H1 (cell line): ENCODE results near the gene ZNF532. TPM values are rescaled to one million over a fixed set of nuclear protein-coding genes. Genes with fewer than 3 reads are reported as not detected.

Experiments used
- CTCF ChIA-PET: fragments of 300-600 bp; sonication (Branson Sonifier 250); formaldehyde crosslinking; loops from one replicate; lab custom pipeline; 2021; ENCODE audit not compliant: partially characterized antibody; lab: Charles Lee
- POLR2A ChIA-PET: fragments of 300-600 bp; sonication (Branson Sonifier 250); formaldehyde crosslinking; loops from one replicate; lab custom pipeline; 2021; ENCODE audit warnings: inconsistent platforms; ENCODE audit not compliant: partially characterized antibody; lab: Charles Lee
- DNase-seq, 2 experiments: peaks; one replicate each; pipeline versions ENCODE4 v3.0.0 to v3.0.0-alpha.2; 2010 to 2022; ENCODE audit warnings: low spot score in 2 of 2, low read depth in 1 of 2, mixed read lengths in 1 of 2
- FAIRE-seq: peaks from 2 replicates; lab custom pipeline; 2011; peaks lifted over from hg19 to GRCh38; lab: Jason Lieb, UNC
- H2AFZ ChIP-seq: 2 replicates; pipeline ENCODE4 v1.8.1; 2012; ENCODE audit warnings: low read length, inconsistent platforms
- H2AK5ac ChIP-seq: 2 replicates; pipeline ENCODE4 v1.6.1; 2013; ENCODE audit warnings: low read depth, low read length
- H2BK120ac ChIP-seq: replicated peaks from 2 replicates; pipeline ENCODE3; 2013; ENCODE audit warnings: low read depth, low read length, inconsistent platforms
- H2BK12ac ChIP-seq: 2 replicates; pipeline ENCODE4 v1.6.1; 2013; ENCODE audit warnings: low read depth, low read length
- H2BK15ac ChIP-seq: 2 replicates; pipeline ENCODE4 v1.6.1; 2013; ENCODE audit warnings: low read length
- H2BK20ac ChIP-seq: 2 replicates; pipeline ENCODE4 v1.6.1; 2013; ENCODE audit warnings: low read length
- H2BK5ac ChIP-seq: 2 replicates; pipeline ENCODE4 v1.6.1; 2013; ENCODE audit warnings: low read depth, low read length
- H3K14ac ChIP-seq: 2 replicates; pipeline ENCODE4 v1.6.1; 2013; ENCODE audit warnings: inconsistent platforms; ENCODE audit not compliant: insufficient read length
- H3K18ac ChIP-seq: 2 replicates; pipeline ENCODE4 v1.6.1; 2013; ENCODE audit warnings: low read length; ENCODE audit errors: extremely low read depth
- H3K23ac ChIP-seq: 2 replicates; pipeline ENCODE4 v1.6.1; 2013; ENCODE audit warnings: inconsistent platforms; ENCODE audit not compliant: insufficient read length
- H3K23me2 ChIP-seq: 2 replicates; pipeline ENCODE4 v1.6.1; 2013; ENCODE audit warnings: low read depth, low read length
- H3K27ac ChIP-seq: 2 replicates; pipeline ENCODE4 v1.6.1; 2011; ENCODE audit warnings: low read depth, low read length, inconsistent platforms
- H3K27me3 ChIP-seq, 4 experiments: replicated peaks in 1 of 4; 1 replicate in 1 of 4; 2 replicates in 3 of 4; pipeline versions ENCODE4 v1.6.1 to v1.8.1; 2011 to 2013; ENCODE audit warnings: low read length in 3 of 4, mild to moderate bottlenecking in 3 of 4, inconsistent platforms in 2 of 4, mixed read lengths in 2 of 4, moderate library complexity in 1 of 4; ENCODE audit not compliant: control insufficient read depth in 3 of 4, insufficient read depth in 3 of 4; ENCODE audit errors: extremely low read depth in 1 of 4
- H3K36me3 ChIP-seq, 4 experiments: 2 replicates each; pipeline versions ENCODE4 v1.6.1 to v1.8.1; 2011 to 2013; ENCODE audit warnings: mild to moderate bottlenecking in 4 of 4, low read length in 3 of 4, moderate library complexity in 2 of 4, control low read depth in 1 of 4, inconsistent platforms in 1 of 4; ENCODE audit not compliant: insufficient read depth in 4 of 4, control insufficient read depth in 2 of 4
- H3K4ac ChIP-seq: replicated peaks from 2 replicates; pipeline ENCODE3; 2013; ENCODE audit warnings: low read length, low read depth, mixed read lengths, inconsistent platforms; ENCODE audit not compliant: insufficient read length
- H3K4me1 ChIP-seq, 4 experiments: replicated peaks in 1 of 4; 1 replicate in 1 of 4; 2 replicates in 3 of 4; pipeline versions ENCODE4 v1.6.1 to v1.8.1; 2011 to 2013; ENCODE audit warnings: low read length in 3 of 4, inconsistent platforms in 2 of 4, mixed read lengths in 1 of 4; ENCODE audit not compliant: insufficient read depth in 4 of 4, control insufficient read depth in 3 of 4
- H3K4me2 ChIP-seq, 2 experiments: 2 replicates each; pipeline versions ENCODE4 v1.6.1 to v1.8.1; 2011 to 2013; ENCODE audit warnings: low read depth in 2 of 2, low read length in 2 of 2, control low read depth in 1 of 2, inconsistent platforms in 1 of 2, mild to moderate bottlenecking in 1 of 2; ENCODE audit not compliant: insufficient read depth in 1 of 2
- H3K4me3 ChIP-seq, 4 experiments: fragments of 200-600, 300-600 bp in 1 of 4; sonication (generic), shearing (Covaris generic), sonication (Bioruptor Twin) in 1 of 4; 2 replicates each; pipeline versions ENCODE4 v1.5.1 to v1.8.1; 2011 to 2016; ENCODE audit warnings: low read length in 4 of 4, low read depth in 3 of 4, control low read depth in 2 of 4, inconsistent platforms in 2 of 4, mild to moderate bottlenecking in 2 of 4, mixed read lengths in 1 of 4, moderate library complexity in 1 of 4; ENCODE audit not compliant: insufficient read depth in 2 of 4; ENCODE audit errors: extremely low read depth in 1 of 4
- H3K56ac ChIP-seq: replicated peaks from 2 replicates; pipeline ENCODE3; 2013; ENCODE audit warnings: low read depth, mild to moderate bottlenecking, mixed read lengths, low read length, inconsistent platforms; ENCODE audit not compliant: insufficient read length
- H3K79me1 ChIP-seq: 2 replicates; pipeline ENCODE4 v1.6.1; 2013; ENCODE audit warnings: low read depth, low read length, control low read depth
- H3K79me2 ChIP-seq, 2 experiments: 2 replicates each; pipeline versions ENCODE4 v1.6.1 to v1.8.1; 2012 to 2013; ENCODE audit warnings: low read length in 2 of 2, mild to moderate bottlenecking in 2 of 2, inconsistent platforms in 1 of 2; ENCODE audit not compliant: insufficient read depth in 2 of 2, control insufficient read depth in 1 of 2
- H3K9ac ChIP-seq, 4 experiments: replicated peaks in 1 of 4; 1 replicate in 1 of 4; 2 replicates in 3 of 4; pipeline versions ENCODE4 v1.6.1 to v1.8.1; 2011 to 2013; ENCODE audit warnings: low read depth in 3 of 4, low read length in 3 of 4, control low read depth in 2 of 4, mild to moderate bottlenecking in 2 of 4, moderate library complexity in 2 of 4, inconsistent platforms in 1 of 4; ENCODE audit errors: extremely low read depth in 1 of 4
- H3K9me3 ChIP-seq, 2 experiments: 2 replicates each; pipeline versions ENCODE4 v1.6.1 to v1.8.1; 2012 to 2013; ENCODE audit warnings: mild to moderate bottlenecking in 2 of 2, moderate library complexity in 2 of 2, control low read depth in 1 of 2, inconsistent platforms in 1 of 2, low read depth in 1 of 2, low read length in 1 of 2, mixed read lengths in 1 of 2; ENCODE audit not compliant: insufficient read depth in 2 of 2
- H4K20me1 ChIP-seq, 2 experiments: replicated peaks in 1 of 2; 2 replicates each; pipeline versions ENCODE3 to v1.8.1; 2011 to 2013; ENCODE audit warnings: inconsistent platforms in 2 of 2, low read length in 2 of 2, mild to moderate bottlenecking in 1 of 2; ENCODE audit not compliant: insufficient read depth in 2 of 2, control insufficient read depth in 1 of 2
- H4K5ac ChIP-seq: 2 replicates; pipeline ENCODE4 v1.6.1; 2013; ENCODE audit warnings: low read length, low read depth, mixed read lengths, inconsistent platforms; ENCODE audit not compliant: insufficient read length
- H4K8ac ChIP-seq: 2 replicates; pipeline ENCODE4 v1.8.0; 2013; ENCODE audit warnings: mild to moderate bottlenecking, moderate library complexity, low read length, inconsistent platforms; ENCODE audit not compliant: insufficient read depth; ENCODE audit errors: extremely low read depth
- H4K91ac ChIP-seq: replicated peaks from 2 replicates; pipeline ENCODE3; 2013; ENCODE audit warnings: low read length, mixed read lengths, inconsistent platforms; ENCODE audit not compliant: insufficient read length
- CHD1 ChIP-seq: IDR thresholded peaks from 2 replicates; pipeline ENCODE4 v1.6.1; 2012; ENCODE audit warnings: low read depth, low read length, improper control_type of control experiment
- CREB1 ChIP-seq: IDR thresholded peaks from 2 replicates; pipeline ENCODE4 v1.6.1; 2012; ENCODE audit warnings: inconsistent platforms
- EGR1 ChIP-seq: IDR thresholded peaks from 2 replicates; pipeline ENCODE4 v1.6.1; 2011; ENCODE audit warnings: low read depth, low read length, borderline replicate concordance
- EZH2 ChIP-seq: fragments of 200-600 bp; sonication (generic); IDR thresholded peaks from 2 replicates; pipeline ENCODE4 v1.7.1; 2012; ENCODE audit warnings: low read depth, mild to moderate bottlenecking, moderate library complexity, low read length, inconsistent platforms; ENCODE audit not compliant: severe bottlenecking
- FOSL1 ChIP-seq: IDR thresholded peaks from 2 replicates; pipeline ENCODE4 v1.6.1; 2011; ENCODE audit warnings: mild to moderate bottlenecking, low read depth, low read length, moderate library complexity; ENCODE audit not compliant: insufficient read depth
- GABPA ChIP-seq: IDR thresholded peaks from 2 replicates; pipeline ENCODE4 v1.6.1; 2011; ENCODE audit warnings: mild to moderate bottlenecking, low read length, moderate library complexity, borderline replicate concordance; ENCODE audit not compliant: insufficient read depth
- MAFK ChIP-seq: IDR thresholded peaks from 2 replicates; pipeline ENCODE4 v1.6.1; 2012; ENCODE audit warnings: low read depth, mild to moderate bottlenecking, improper control_type of control experiment, low read length
- NRF1 ChIP-seq: IDR thresholded peaks from 2 replicates; pipeline ENCODE4 v1.6.1; 2011; ENCODE audit warnings: mild to moderate bottlenecking, low read depth, low read length, improper control_type of control experiment
- RFX5 ChIP-seq: IDR thresholded peaks from 2 replicates; pipeline ENCODE4 v1.6.1; 2011; ENCODE audit warnings: low read depth, low read length, improper control_type of control experiment, borderline replicate concordance
- RNF2 ChIP-seq: fragments of 200-900, 300-1000 bp; sonication (generic); IDR thresholded peaks from 2 replicates; pipeline ENCODE4 v1.7.1; 2016; ENCODE audit warnings: borderline replicate concordance, low read depth, mild to moderate bottlenecking, antibody characterized with exemption, low read length; ENCODE audit not compliant: poor library complexity, severe bottlenecking; ENCODE audit errors: missing control alignments
- SAP30 ChIP-seq: fragments of 300-600 bp; sonication (generic); IDR thresholded peaks from 2 replicates; pipeline ENCODE4 v1.7.1; 2012; ENCODE audit warnings: low read length, moderate library complexity, mild to moderate bottlenecking, inconsistent platforms; ENCODE audit not compliant: insufficient read depth, insufficient replicate concordance
- SRF ChIP-seq: IDR thresholded peaks from 2 replicates; pipeline ENCODE4 v1.6.1; 2011; ENCODE audit warnings: mild to moderate bottlenecking, low read depth, low read length, moderate library complexity
- SUZ12 ChIP-seq: fragments of 200-600 bp; sonication (generic); IDR thresholded peaks from 2 replicates; pipeline ENCODE4 v1.6.1; 2012; ENCODE audit warnings: mild to moderate bottlenecking, inconsistent platforms, low read length, moderate library complexity, mixed read lengths
- YY1 ChIP-seq: IDR thresholded peaks from 2 replicates; pipeline ENCODE4 v1.6.1; 2011; ENCODE audit warnings: low read depth, mild to moderate bottlenecking, low read length
- WGBS, 2 experiments: shearing (Covaris generic) in 1 of 2; methylation state at CpG; one replicate each; pipeline versions ENCODE4 v1.1.6 to v1.1.7; 2013 to 2015; ENCODE audit warnings: low lambda C conversion rate in 2 of 2, mixed read lengths in 2 of 2, inconsistent platforms in 1 of 2, low coverage in 1 of 2, missing lambda C conversion rate in 1 of 2; ENCODE audit not compliant: insufficient replicate concordance in 2 of 2, insufficient coverage in 1 of 2, insufficient read length in 1 of 2; ENCODE audit errors: extremely low coverage in 1 of 2, missing lambda C conversion rate in 1 of 2; 5-methylcytosine and 5-hydroxymethylcytosine counted together
- polyA plus RNA-seq, 7 experiments: library from polyadenylated mRNA; depleted of rRNA in 3 of 7; stranded (reverse) in 5 of 7; unstranded in 2 of 7; fragments of >200 nt in 5 of 7; fragments of 200-250 nt in 2 of 7; gene quantifications; 1 replicate in 5 of 7; 2 replicates in 1 of 7; 4 replicates in 1 of 7; pipeline versions ENCODE4 v1.2.1 to v1.2.3, GENCODE V29; 2011 to 2013; ENCODE audit warnings: missing spikeins in 2 of 7, mixed read lengths in 2 of 7
- total RNA-seq: library from RNA; stranded (reverse); fragmentation: NEBNext Ultra II Directional; extraction: Animal tissue kit (Norgen Biotek cat#: 25700); gene quantifications from 2 replicates; pipeline ENCODE4 v1.2.1, GENCODE V29; 2021

The ZNF532 gene
- total and polyA plus RNA-seq, 2 of the 8 experiments (the other 6 are each of a cell fraction or from before 2014, with no cell fraction given) = 143 to 240 TPM

DNA sequence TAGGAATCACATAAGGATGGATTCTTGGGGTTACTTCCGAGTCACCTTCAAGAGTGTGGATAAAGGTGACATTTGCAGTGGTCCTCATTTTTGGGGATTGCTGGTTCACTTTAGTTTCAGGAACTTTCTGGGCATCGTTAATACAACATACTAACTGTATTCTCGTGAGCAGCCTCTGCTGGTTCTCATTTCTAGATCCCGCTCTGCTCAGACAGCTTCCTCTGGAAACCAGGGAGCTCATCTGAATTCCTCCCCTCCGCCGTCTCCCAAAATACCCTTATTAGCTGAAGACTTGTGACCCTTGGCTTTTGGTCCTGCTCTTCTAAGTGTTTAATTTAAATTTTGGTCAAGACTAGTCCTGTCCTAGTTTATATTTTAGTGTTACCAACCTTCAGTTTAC, 64.5 kb downstream of the ZNF532 start:
- Histone ChIP-seq H2BK5ac (no peak overlapping the region), H4K20me1 (peaks cover 12 to 20% of the 10 kb centered on the region in 2 experiments), H3K27me3 (no peaks in the 10 kb centered on the region), H3K4me2 (no peak overlapping the region), H2AFZ (no peak overlapping the region), H4K5ac (no peak overlapping the region), H3K14ac (no peak overlapping the region), H3K4me1 (peaks cover 10 to 21% (median 15%) of the 10 kb centered on the region in 4 experiments), H3K27ac (no peak overlapping the region), H3K9me3 (no peaks in the 10 kb centered on the region), H3K4me3 (no peak overlapping the region), H4K91ac (no peak overlapping the region), H3K9ac (no peak overlapping the region), H3K23me2 (no peaks in the 10 kb centered on the region), H3K18ac (no peak overlapping the region), H3K79me1 (peaks cover 10% of the 10 kb centered on the region), H3K36me3 (peaks cover under 1 to 26% (median 8%) of the 10 kb centered on the region in 4 experiments; a peak in 7 of 8 replicates), H2BK120ac (no peak overlapping the region), H2BK20ac (no peak overlapping the region), H2AK5ac (no peak overlapping the region), H2BK12ac (no peak overlapping the region), H3K79me2 (peaks cover 21 to 100% of the 10 kb centered on the region in 2 experiments), H3K4ac (no peak overlapping the region), H3K56ac (no peak overlapping the region), H3K23ac (no peak overlapping the region), H2BK15ac (no peak overlapping the region), H4K8ac (no peak overlapping the region)
- FAIRE-seq (no peak), DNase-seq (no peak)
- CTCF ChIA-PET = interaction anchor here (0.6 to 2.0 kb wide), 12 partner anchors 10 to 908 kb away, joined by 3 to 6 read pairs (median 3); no protein-coding TSS in a partner anchor
- POLR2A ChIA-PET = interaction anchor here (0.6 to 1.7 kb wide), 11 partner anchors 9 to 62 kb away, joined by 3 to 5 read pairs (median 3); no protein-coding TSS in a partner anchor
- 82% methylated on average over 6 of the region's 6 CpGs; no CpG with 5 or more reads in 1 of the 2 experiments for WGBS, 2 experiments
- TF ChIP-seq MAFK (no peak), NRF1 (no peak), RNF2 (no peak), SAP30 (no peak), FOSL1 (no peak), EGR1 (no peak), GABPA (no peak), RFX5 (no peak), CHD1 (no peak), CREB1 (no peak), YY1 (no peak), SRF (no peak), EZH2 (no peak), SUZ12 (no peak)
